ENCODE results near the gene LIME1.

- TF ChIP-seq ZNF281 (CRISPR knock-in tag; IDR thresholded peaks at IDR 0.05) = no peak
- no peak for TF ChIP-seq NFATC4 (CRISPR knock-in tag; IDR thresholded peaks at IDR 0.05)
- TF ChIP-seq CTCF (IDR thresholded peaks at IDR 0.05) = no peak
- no peak for TF ChIP-seq TEAD4 (CRISPR knock-in tag; IDR thresholded peaks at IDR 0.05)
- TF ChIP-seq NR2C2 (CRISPR knock-in tag; IDR thresholded peaks at IDR 0.05) = no peak
- TF ChIP-seq HMGXB4 (CRISPR knock-in tag; IDR thresholded peaks at IDR 0.05) = no peak
- no peak for TF ChIP-seq IRF2 (CRISPR knock-in tag; IDR thresholded peaks at IDR 0.05; ENCODE audit: borderline replicate concordance, low read depth)
Measured at GRCh38 chr20:63739130-63740069, 2.9 kb downstream of the LIME1 start, which contains the start of gene SLC2A4RG.

Data from WTC11 (cell line).